ENCODE results near the gene KHK.

The KHK gene

DNA sequence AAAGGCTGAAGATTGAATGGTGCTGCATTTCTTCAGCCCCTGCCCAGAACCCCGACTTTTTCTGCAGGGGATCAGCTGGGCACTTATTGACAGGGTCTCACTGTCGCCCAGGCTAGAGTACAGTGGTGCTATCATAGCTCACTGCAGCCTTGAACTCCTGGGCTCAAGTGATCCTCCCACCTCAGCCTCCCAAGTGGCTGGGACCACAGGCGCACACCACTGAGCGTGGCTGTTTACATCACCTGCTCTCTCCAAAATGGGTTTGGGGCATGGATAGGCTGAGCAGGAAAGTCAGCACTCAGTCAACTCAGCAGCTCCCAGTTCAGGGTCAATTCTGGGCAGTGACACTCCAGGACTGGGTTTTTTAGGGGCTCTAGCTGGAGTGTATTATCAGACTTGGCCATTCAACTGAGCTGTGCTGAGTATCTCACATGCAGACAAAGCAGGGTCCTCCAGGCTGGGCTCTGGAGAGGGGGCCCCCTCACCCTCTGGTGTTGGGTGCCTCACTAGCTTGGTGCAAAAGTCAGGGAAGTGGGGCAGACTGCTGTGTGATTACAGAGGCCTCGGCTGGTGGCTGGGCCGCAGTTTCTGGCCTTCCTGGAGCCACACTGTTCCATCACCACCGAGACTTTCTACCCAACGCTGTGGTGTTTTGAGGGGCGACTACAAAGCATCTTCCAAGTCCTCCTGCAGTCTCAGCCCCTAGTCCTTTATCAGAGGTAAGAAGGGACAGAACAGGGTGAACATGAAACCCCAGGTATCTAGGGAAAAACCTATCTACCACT is 41.5 kb downstream of the KHK start:
- H3K27me3 ChIP-seq (ENCODE audit: low read depth, low read length), result no peaks in the 10 kb centered on the region
- H3K9me3 ChIP-seq (ENCODE audit: insufficient read depth, low read length), result no peaks in the 10 kb centered on the region
- no peak overlapping the region for H3K27ac ChIP-seq (ENCODE audit: low read length)
- no peak overlapping the region for H3K4me3 ChIP-seq (ENCODE audit: low read length)
- peaks cover 38% of the 10 kb centered on the region for H3K36me3 ChIP-seq (replicated peaks; ENCODE audit: low read depth, low read length)
- peaks cover 9% of the 10 kb centered on the region for H3K4me1 ChIP-seq (ENCODE audit: low read length)
- H4K20me1 ChIP-seq (ENCODE audit: insufficient read depth, low read length), result no peaks in the 10 kb centered on the region; the same call in 1 of the 2 replicates
- TF ChIP-seq, protein P1, sequence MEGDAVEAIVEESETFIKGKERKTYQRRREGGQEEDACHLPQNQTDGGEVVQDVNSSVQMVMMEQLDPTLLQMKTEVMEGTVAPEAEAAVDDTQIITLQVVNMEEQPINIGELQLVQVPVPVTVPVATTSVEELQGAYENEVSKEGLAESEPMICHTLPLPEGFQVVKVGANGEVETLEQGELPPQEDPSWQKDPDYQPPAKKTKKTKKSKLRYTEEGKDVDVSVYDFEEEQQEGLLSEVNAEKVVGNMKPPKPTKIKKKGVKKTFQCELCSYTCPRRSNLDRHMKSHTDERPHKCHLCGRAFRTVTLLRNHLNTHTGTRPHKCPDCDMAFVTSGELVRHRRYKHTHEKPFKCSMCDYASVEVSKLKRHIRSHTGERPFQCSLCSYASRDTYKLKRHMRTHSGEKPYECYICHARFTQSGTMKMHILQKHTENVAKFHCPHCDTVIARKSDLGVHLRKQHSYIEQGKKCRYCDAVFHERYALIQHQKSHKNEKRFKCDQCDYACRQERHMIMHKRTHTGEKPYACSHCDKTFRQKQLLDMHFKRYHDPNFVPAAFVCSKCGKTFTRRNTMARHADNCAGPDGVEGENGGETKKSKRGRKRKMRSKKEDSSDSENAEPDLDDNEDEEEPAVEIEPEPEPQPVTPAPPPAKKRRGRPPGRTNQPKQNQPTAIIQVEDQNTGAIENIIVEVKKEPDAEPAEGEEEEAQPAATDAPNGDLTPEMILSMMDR (IDR thresholded peaks at IDR 0.05; ENCODE audit: low read depth, low read length), result no peak
- no peak for TF ChIP-seq EZH2phosphoT487 (IDR thresholded peaks at IDR 0.05; ENCODE audit: low read depth)
- H2AFZ ChIP-seq (ENCODE audit: low read depth, low read length), result no peak overlapping the region
- H3K9ac ChIP-seq (ENCODE audit: low read length), result no peak overlapping the region
- H3K4me2 ChIP-seq (ENCODE audit: low read length), result no peak overlapping the region
- peaks cover 7% of the 10 kb centered on the region for H3K79me2 ChIP-seq (ENCODE audit: low read length)

DNA sequence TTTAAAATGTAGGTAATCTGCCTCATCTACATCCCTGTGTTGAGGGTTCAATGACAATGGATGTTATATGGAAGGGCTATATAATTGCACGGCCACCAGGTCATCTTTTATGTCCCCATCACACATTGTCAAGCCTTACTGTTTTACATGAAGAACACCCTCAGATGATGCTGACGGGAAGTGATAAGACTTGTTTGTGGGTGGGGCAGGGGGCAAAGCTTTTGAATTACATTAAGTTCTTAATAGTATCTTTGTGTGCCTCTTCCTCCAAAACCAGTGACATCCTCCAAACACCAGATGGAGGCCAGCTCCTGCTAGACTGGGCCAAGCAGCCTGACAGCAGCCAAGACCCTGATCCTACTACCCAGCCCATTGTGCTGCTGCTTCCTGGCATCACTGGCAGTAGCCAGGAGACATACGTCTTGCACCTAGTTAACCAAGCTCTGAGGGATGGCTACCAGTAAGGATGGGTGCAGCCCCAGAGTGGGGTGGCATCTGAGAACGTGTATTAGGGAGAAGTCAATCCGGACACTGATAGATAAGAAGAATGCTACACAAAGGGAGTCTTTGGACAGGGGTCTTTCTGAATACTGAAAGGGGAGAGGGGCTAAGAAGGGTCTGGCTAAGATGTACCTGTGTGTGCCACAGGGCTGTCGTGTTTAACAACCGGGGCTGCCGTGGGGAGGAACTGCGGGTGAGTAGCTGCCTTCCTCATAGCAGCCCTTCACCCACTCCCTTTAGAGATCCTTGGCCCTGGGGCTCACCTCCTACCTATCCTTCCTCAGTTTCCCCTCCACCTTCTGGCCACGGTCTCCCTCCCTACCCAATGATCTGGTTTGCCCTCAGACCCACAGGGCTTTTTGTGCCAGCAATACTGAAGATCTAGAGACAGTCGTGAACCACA is 42.3 kb downstream of the KHK start:
- Histone ChIP-seq H3K27ac (ENCODE audit: low read length) (no peak overlapping the region), H2AFZ (ENCODE audit: low read depth, low read length) (no peak overlapping the region), H3K4me1 (ENCODE audit: low read length) (peaks cover 11% of the 10 kb centered on the region), H3K4me2 (ENCODE audit: low read length) (no peak overlapping the region), H3K36me3 (replicated peaks; ENCODE audit: low read depth, low read length) (peaks cover 38% of the 10 kb centered on the region), H3K27me3 (ENCODE audit: low read depth, low read length) (no peaks in the 10 kb centered on the region), H3K9ac (ENCODE audit: low read length) (no peak overlapping the region), H3K79me2 (ENCODE audit: low read length) (peaks cover 16% of the 10 kb centered on the region), H4K20me1 (ENCODE audit: insufficient read depth, low read length) (peaks cover 4% of the 10 kb centered on the region), H3K9me3 (ENCODE audit: insufficient read depth, low read length) (no peaks in the 10 kb centered on the region), H3K4me3 (ENCODE audit: low read length) (no peak overlapping the region)
- TF ChIP-seq, protein P1 (IDR thresholded peaks at IDR 0.05; ENCODE audit: low read depth, low read length), result no peak
- TF ChIP-seq EZH2phosphoT487 (IDR thresholded peaks at IDR 0.05; ENCODE audit: low read depth), result no peak

DNA sequence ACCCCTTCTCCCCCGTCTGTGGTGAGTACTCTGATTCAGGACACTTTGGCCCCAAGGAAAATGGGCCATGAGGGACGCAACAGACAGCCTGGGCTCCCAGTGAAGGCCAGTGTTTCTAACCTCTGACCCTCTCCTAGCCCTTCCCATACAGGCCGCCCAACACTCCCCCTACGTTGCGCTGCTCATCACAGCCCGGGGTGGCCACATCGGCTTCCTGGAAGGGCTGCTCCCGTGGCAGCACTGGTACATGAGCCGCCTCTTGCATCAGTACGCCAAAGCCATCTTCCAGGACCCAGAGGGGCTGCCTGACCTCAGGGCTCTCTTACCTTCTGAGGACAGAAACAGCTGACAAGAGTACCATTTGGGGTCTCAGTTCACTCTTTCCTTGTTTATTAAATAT is 43.8 kb downstream of the KHK start:
- Histone ChIP-seq H3K27me3 (ENCODE audit: low read depth, low read length) (no peaks in the 10 kb centered on the region), H3K9me3 (ENCODE audit: insufficient read depth, low read length) (no peaks in the 10 kb centered on the region), H3K4me3 (ENCODE audit: low read length) (no peak overlapping the region), H3K4me1 (ENCODE audit: low read length) (peaks cover 12% of the 10 kb centered on the region), H3K79me2 (ENCODE audit: low read length) (peaks cover 21% of the 10 kb centered on the region), H4K20me1 (ENCODE audit: insufficient read depth, low read length) (peaks cover 4% of the 10 kb centered on the region), H3K4me2 (ENCODE audit: low read length) (no peak overlapping the region), H3K9ac (ENCODE audit: low read length) (no peak overlapping the region), H3K36me3 (replicated peaks; ENCODE audit: low read depth, low read length) (peaks cover 38% of the 10 kb centered on the region), H3K27ac (ENCODE audit: low read length) (no peak overlapping the region), H2AFZ (ENCODE audit: low read depth, low read length) (no peak overlapping the region)
- TF ChIP-seq, protein P1 (IDR thresholded peaks at IDR 0.05; ENCODE audit: low read depth, low read length), result no peak
- no peak for TF ChIP-seq EZH2phosphoT487 (IDR thresholded peaks at IDR 0.05; ENCODE audit: low read depth)

GRCh38 chr2:27131429-27131828 is 44.9 kb downstream of the KHK start:
- no peak overlapping the region for H3K27ac ChIP-seq (ENCODE audit: low read length)

More at GRCh38 chr2:27131429-27131828, 44.9 kb downstream of the KHK start:
- peaks cover 38% of the 10 kb centered on the region for H3K36me3 ChIP-seq (replicated peaks; ENCODE audit: low read depth, low read length)
- peaks cover 21% of the 10 kb centered on the region for H3K79me2 ChIP-seq (ENCODE audit: low read length)
- H3K27me3 ChIP-seq (ENCODE audit: low read depth, low read length), result no peaks in the 10 kb centered on the region
- no peak overlapping the region for H2AFZ ChIP-seq (ENCODE audit: low read depth, low read length)
- no peak overlapping the region for H3K4me2 ChIP-seq (ENCODE audit: low read length)
- H3K4me3 ChIP-seq (ENCODE audit: low read length), result no peak overlapping the region
- no peak for TF ChIP-seq EZH2phosphoT487 (IDR thresholded peaks at IDR 0.05; ENCODE audit: low read depth)
- TF ChIP-seq, protein P1 (IDR thresholded peaks at IDR 0.05; ENCODE audit: low read depth, low read length), result no peak
- H3K4me1 ChIP-seq (ENCODE audit: low read length), result peaks cover 12% of the 10 kb centered on the region
- H3K9ac ChIP-seq (ENCODE audit: low read length), result no peak overlapping the region
- no peaks in the 10 kb centered on the region for H3K9me3 ChIP-seq (ENCODE audit: insufficient read depth, low read length)
- peaks cover 4% of the 10 kb centered on the region for H4K20me1 ChIP-seq (ENCODE audit: insufficient read depth, low read length)
